Duodenal mucosa (tissue), 2 donors: ENCODE measurements around the gene C1RL.

Experiments used
- H3K27ac ChIP-seq: one replicate; pipeline ENCODE4 v1.7.0; 2013; ENCODE audit warnings: low read depth, low read length
- H3K27me3 ChIP-seq, 2 donors: one replicate each; pipeline ENCODE4 v1.7.0; 2013; ENCODE audit warnings: low read length in 2 of 2, control low read depth in 1 of 2; ENCODE audit not compliant: insufficient read depth in 2 of 2, control insufficient read depth in 1 of 2
- H3K36me3 ChIP-seq, 2 donors: one replicate each; pipeline ENCODE4 v1.7.0; 2013; ENCODE audit warnings: low read length in 2 of 2, control low read depth in 1 of 2; ENCODE audit not compliant: insufficient read depth in 2 of 2, control insufficient read depth in 1 of 2
- H3K4me1 ChIP-seq, 2 donors: one replicate each; pipeline ENCODE4 v1.7.0; 2013; ENCODE audit warnings: low read length in 2 of 2, control low read depth in 1 of 2; ENCODE audit not compliant: insufficient read depth in 2 of 2, control insufficient read depth in 1 of 2
- H3K4me3 ChIP-seq, 2 donors: one replicate each; pipeline ENCODE4 v1.7.0; 2013; ENCODE audit warnings: low read length in 2 of 2, low read depth in 1 of 2
- H3K9ac ChIP-seq, 2 donors: one replicate each; pipeline ENCODE4 v1.7.0; 2013; ENCODE audit warnings: low read length in 2 of 2, low read depth in 1 of 2
- H3K9me3 ChIP-seq, 2 donors: one replicate each; pipeline ENCODE4 v1.7.0; 2013; ENCODE audit warnings: low read length in 2 of 2, control low read depth in 1 of 2; ENCODE audit not compliant: control insufficient read depth in 1 of 2

C1RL gene

GRCh38 chr12:7150356-7150755, 41.3 kb upstream of the C1RL start:
- no peak overlapping the region for H3K9ac ChIP-seq
- H3K9me3 ChIP-seq: no peaks in the 10 kb centered on the region
- H3K27me3 ChIP-seq: no peaks in the 10 kb centered on the region
- peaks cover 0 to 4% of the 10 kb centered on the region in 2 donors for H3K4me1 ChIP-seq
- H3K36me3 ChIP-seq: peaks cover 20 to 41% of the 10 kb centered on the region in 2 donors
- no peak overlapping the region for H3K27ac ChIP-seq
- H3K4me3 ChIP-seq: no peak overlapping the region

DNA sequence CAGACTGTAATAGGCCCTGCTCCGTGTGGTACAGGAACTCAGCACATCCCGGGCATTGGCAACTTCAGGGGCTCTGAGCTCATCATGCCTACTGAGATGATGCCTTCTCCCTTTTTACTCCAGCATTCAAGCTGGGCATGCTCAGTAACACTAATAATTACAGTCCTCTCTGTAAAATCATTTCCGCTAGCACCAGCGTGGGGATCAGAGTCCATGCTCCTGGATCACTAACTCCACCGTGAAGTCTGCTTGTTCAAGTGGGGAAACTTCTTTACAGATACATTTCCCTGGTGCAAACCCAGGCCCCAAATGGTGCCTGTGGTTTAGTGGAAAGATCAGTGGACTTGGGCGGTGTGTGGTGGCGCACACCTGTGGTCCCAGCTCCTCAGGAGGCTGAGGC, 37.9 kb upstream of the C1RL start:
- no peak overlapping the region for H3K4me3 ChIP-seq
- no peak overlapping the region for H3K9ac ChIP-seq
- H3K9me3 ChIP-seq: no peaks in the 10 kb centered on the region
- no peaks in the 10 kb centered on the region for H3K27me3 ChIP-seq
- no peak overlapping the region for H3K27ac ChIP-seq
- H3K4me1 ChIP-seq: peaks cover 0 to 9% of the 10 kb centered on the region in 2 donors
- peaks cover 26 to 41% of the 10 kb centered on the region in 2 donors for H3K36me3 ChIP-seq

GRCh38 chr12:7146228-7146627, 37.2 kb upstream of the C1RL start:
- no peak overlapping the region for H3K9ac ChIP-seq
- H3K36me3 ChIP-seq: peaks cover 27 to 36% of the 10 kb centered on the region in 2 donors
- H3K27me3 ChIP-seq: no peaks in the 10 kb centered on the region
- H3K27ac ChIP-seq: no peak overlapping the region
- H3K4me1 ChIP-seq: peaks cover 0 to 9% of the 10 kb centered on the region in 2 donors
- H3K9me3 ChIP-seq: no peaks in the 10 kb centered on the region
- H3K4me3 ChIP-seq: no peak overlapping the region

DNA sequence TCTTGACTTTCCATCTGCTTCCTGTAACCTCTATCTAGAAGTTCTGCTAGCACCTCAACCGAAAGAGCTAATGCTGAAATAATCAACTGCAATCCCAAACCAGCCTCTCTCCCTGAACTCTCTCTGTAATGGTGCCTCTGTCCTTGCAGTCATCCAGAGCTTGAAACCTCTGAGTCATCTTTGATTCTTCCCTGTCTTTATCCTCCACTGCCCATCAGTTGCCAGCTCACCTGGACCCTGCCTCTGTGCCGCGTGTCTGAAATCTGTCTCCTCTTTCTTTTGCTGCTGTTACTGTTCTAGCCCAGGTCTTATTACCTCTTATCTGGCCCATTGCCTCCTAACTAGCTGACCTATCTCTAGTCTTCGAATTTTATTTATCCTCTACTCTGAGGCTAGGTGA, 36.7 kb upstream of the C1RL start:
- no peaks in the 10 kb centered on the region for H3K27me3 ChIP-seq
- no peak overlapping the region for H3K4me3 ChIP-seq
- no peak overlapping the region for H3K27ac ChIP-seq
- H3K4me1 ChIP-seq: peaks cover 0 to 9% of the 10 kb centered on the region in 2 donors
- no peak overlapping the region for H3K9ac ChIP-seq
- H3K9me3 ChIP-seq: no peaks in the 10 kb centered on the region
- peaks cover 25 to 31% of the 10 kb centered on the region in 2 donors for H3K36me3 ChIP-seq

GRCh38 chr12:7144414-7145120, 35.6 kb upstream of the C1RL start:
- no peak overlapping the region for H3K9ac ChIP-seq
- peaks cover 20 to 24% of the 10 kb centered on the region in 2 donors for H3K36me3 ChIP-seq
- H3K9me3 ChIP-seq: no peaks in the 10 kb centered on the region
- no peak overlapping the region for H3K4me3 ChIP-seq
- peaks cover 0 to 9% of the 10 kb centered on the region in 2 donors for H3K4me1 ChIP-seq
- H3K27me3 ChIP-seq: no peaks in the 10 kb centered on the region
- H3K27ac ChIP-seq: no peak overlapping the region

- no peaks in the 10 kb centered on the region for H3K27me3 ChIP-seq
- H3K4me3 ChIP-seq: no peak overlapping the region
- H3K27ac ChIP-seq: no peak overlapping the region
- H3K36me3 ChIP-seq: peaks cover 14 to 15% of the 10 kb centered on the region in 2 donors
- no peak overlapping the region for H3K9ac ChIP-seq
- H3K4me1 ChIP-seq: peaks cover 0 to 9% of the 10 kb centered on the region in 2 donors
- H3K9me3 ChIP-seq: no peaks in the 10 kb centered on the region
Measured at GRCh38 chr12:7143564-7143963, 34.5 kb upstream of the C1RL start.

GRCh38 chr12:7142809-7143465, 33.9 kb upstream of the C1RL start:
- Histone ChIP-seq H3K9ac (no peak overlapping the region), H3K27ac (no peak overlapping the region), H3K27me3 (no peaks in the 10 kb centered on the region), H3K36me3 (peaks cover 14% of the 10 kb centered on the region in 2 donors), H3K4me3 (no peak overlapping the region), H3K4me1 (peaks cover 0 to 9% of the 10 kb centered on the region in 2 donors), H3K9me3 (no peaks in the 10 kb centered on the region)

GRCh38 chr12:7142056-7142644, 33.1 kb upstream of the C1RL start:
- no peak overlapping the region for H3K27ac ChIP-seq
- H3K4me1 ChIP-seq: peaks cover 0 to 9% of the 10 kb centered on the region in 2 donors
- H3K9ac ChIP-seq: no peak overlapping the region

DNA sequence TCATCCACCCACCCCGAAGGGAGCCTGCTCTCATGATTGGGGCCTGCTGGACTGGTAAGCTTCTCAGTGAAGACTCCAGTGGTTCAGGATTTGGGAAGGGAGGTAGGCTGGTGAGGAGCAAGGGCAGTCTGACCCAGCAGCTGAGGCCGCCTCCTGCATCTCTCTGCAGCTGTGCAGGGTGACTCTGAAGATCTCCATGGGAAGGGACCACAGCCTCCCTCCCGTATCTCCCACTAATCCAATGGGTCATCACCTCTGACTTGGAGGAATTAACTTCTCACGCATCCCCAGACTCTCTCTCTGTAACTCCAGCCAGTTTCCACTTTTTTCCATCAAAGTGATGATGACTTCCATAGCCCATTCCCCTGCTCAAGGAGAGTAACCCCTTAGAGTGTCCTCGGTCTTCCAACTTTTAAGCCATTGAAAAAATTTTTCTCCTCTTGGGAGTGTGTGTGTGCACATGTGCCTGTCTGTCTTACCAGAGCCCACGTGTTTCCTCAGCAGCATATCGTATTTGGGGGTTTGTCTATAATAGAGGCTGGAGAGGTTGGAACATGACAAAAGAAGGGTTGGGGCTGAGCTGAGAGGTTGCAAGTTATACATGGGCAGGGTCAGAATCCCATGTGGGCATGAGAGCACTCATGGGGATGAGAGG, 32.5 kb upstream of the C1RL start:
- H3K4me3 ChIP-seq: no peak overlapping the region
- peaks cover 0 to 6% of the 10 kb centered on the region in 2 donors for H3K4me1 ChIP-seq
- H3K27me3 ChIP-seq: no peaks in the 10 kb centered on the region
- H3K9me3 ChIP-seq: no peaks in the 10 kb centered on the region
- peaks cover 24 to 26% of the 10 kb centered on the region in 2 donors for H3K36me3 ChIP-seq
- H3K9ac ChIP-seq: no peak overlapping the region
- no peak overlapping the region for H3K27ac ChIP-seq

More at GRCh38 chr12:7142056-7142644, 33.1 kb upstream of the C1RL start:
- Histone ChIP-seq H3K36me3 (peaks cover 17 to 19% of the 10 kb centered on the region in 2 donors), H3K27me3 (no peaks in the 10 kb centered on the region), H3K4me3 (no peak overlapping the region), H3K9me3 (no peaks in the 10 kb centered on the region)

- H3K27ac ChIP-seq: no peak overlapping the region
- H3K4me1 ChIP-seq: no peaks in the 10 kb centered on the region
- H3K9me3 ChIP-seq: no peaks in the 10 kb centered on the region
- H3K4me3 ChIP-seq: no peak overlapping the region
- no peak overlapping the region for H3K9ac ChIP-seq
- H3K36me3 ChIP-seq: peaks cover 28 to 47% of the 10 kb centered on the region in 2 donors
- no peaks in the 10 kb centered on the region for H3K27me3 ChIP-seq
Measured at GRCh38 chr12:7139200-7139599, 30.2 kb upstream of the C1RL start.
